ENCODE measurements around the gene LRRC4C.

DNA sequence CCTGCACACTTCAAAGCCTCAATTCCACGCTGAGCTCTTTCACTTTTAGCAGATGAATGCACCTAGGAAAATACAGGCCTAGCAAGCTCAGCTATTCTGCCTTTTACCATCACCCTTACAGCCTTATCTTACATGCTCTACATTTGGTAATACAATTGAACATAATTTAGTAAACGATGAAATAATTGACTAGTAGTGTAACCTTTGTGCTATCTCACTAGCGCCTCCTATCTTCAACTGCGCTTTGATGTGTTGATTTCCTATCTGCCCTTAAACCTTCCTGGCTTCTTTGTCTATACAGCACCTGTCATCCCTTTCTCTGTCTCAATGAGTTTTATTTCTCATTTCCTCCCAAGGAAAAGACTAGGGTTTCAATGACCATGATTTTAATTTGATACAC lies 149.7 kb downstream of the LRRC4C start:
- no peak for TF ChIP-seq POLR2A (IDR thresholded peaks at IDR 0.05; ENCODE audit: low read depth, low read length)
- TF ChIP-seq TAF1 (IDR thresholded peaks at IDR 0.05; ENCODE audit: borderline replicate concordance, low read depth, low read length): no peak
- TF ChIP-seq POLR2AphosphoS5 (IDR thresholded peaks at IDR 0.05; ENCODE audit: low read depth, low read length): no peak

Measured in GM12892 (cell line).